Adrenal gland (tissue), 5 donors: Measurements from ENCODE around the gene OSMR.

Experiments
- CTCF ChIP-seq, 6 experiments: fragments of 450-650 bp in 4 of 6; fragments of 200-600 bp in 2 of 6; sonication (generic) in 1 of 6; IDR thresholded peaks; 1 replicate in 5 of 6; 2 replicates in 1 of 6; pipeline versions ENCODE4 v1.5.1 to v1.8.0; 2016 to 2021; ENCODE audit warnings: antibody characterized with exemption in 6 of 6, mild to moderate bottlenecking in 2 of 6, moderate library complexity in 1 of 6
- POLR2A ChIP-seq, 2 donors: fragments of 450-650 bp; IDR thresholded peaks; one replicate each; pipeline ENCODE4 v1.6.1; 2017; ENCODE audit warnings: antibody characterized with exemption in 2 of 2, mild to moderate bottlenecking in 2 of 2, moderate library complexity in 1 of 2
- donor health status: DM: no; HTN: no; CAD: no.

- no peak for TF ChIP-seq POLR2A (IDR thresholded peaks at IDR 0.05)
- no peak for TF ChIP-seq CTCF (IDR thresholded peaks at IDR 0.05)
Observed at GRCh38 chr5:38906503-38906902, 60.7 kb downstream of the OSMR start.
